SK-N-SH treated with all-trans-retinoic acid at 6 μM for 48 hours (cell line): ENCODE measurements around the gene GOLPH3.

Experiments
- ATAC-seq: fragments of 200-7000 bp; cut with Tn5 transposase; 3 replicates; pipeline ENCODE4 v1.9.1; 2020; ENCODE audit warnings: mild to moderate bottlenecking, moderate library complexity
- ARNTL ChIP-seq: fragments of 450-650 bp; formaldehyde crosslinking; IDR thresholded peaks from 2 replicates; pipeline ENCODE4 v1.5.0; 2020; ENCODE audit warnings: low read depth, mild to moderate bottlenecking, moderate library complexity, borderline replicate concordance
- BACH2 ChIP-seq: fragments of 250-450 bp; sonication (Bioruptor Pico); IDR thresholded peaks from 2 replicates; pipeline ENCODE4 v1.9.0; 2021; ENCODE audit warnings: mild to moderate bottlenecking, borderline replicate concordance
- CREB5 ChIP-seq: fragments of 250-450 bp; sonication (Bioruptor Pico); IDR thresholded peaks from 2 replicates; pipeline ENCODE4 v1.5.1; 2020; ENCODE audit warnings: low read depth, mild to moderate bottlenecking, moderate library complexity
- CSRNP3 ChIP-seq: fragments of 250-450 bp; sonication (Bioruptor Pico); IDR thresholded peaks from 2 replicates; pipeline ENCODE4 v1.5.1; 2021; ENCODE audit warnings: mild to moderate bottlenecking, moderate library complexity
- ESRRG ChIP-seq: fragments of 250-450 bp; sonication (Bioruptor Pico); IDR thresholded peaks from 2 replicates; pipeline ENCODE4 v1.6.1; 2021; ENCODE audit warnings: mild to moderate bottlenecking
- GLIS3 ChIP-seq: fragments of 250-450 bp; sonication (Bioruptor Pico); IDR thresholded peaks from 2 replicates; pipeline ENCODE4 v1.5.0; 2020; ENCODE audit warnings: mild to moderate bottlenecking, moderate library complexity
- ISL1 ChIP-seq: fragments of 250-450 bp; sonication (Bioruptor Pico); IDR thresholded peaks from 2 replicates; pipeline ENCODE4 v2.1.2; 2022; ENCODE audit warnings: mild to moderate bottlenecking, moderate library complexity
- OSR1 ChIP-seq: fragments of 250-450 bp; sonication (Bioruptor Pico); IDR thresholded peaks from 2 replicates; pipeline ENCODE4 v1.8.0; 2022; ENCODE audit warnings: moderate library complexity, mild to moderate bottlenecking, inconsistent platforms
- PATZ1 ChIP-seq: fragments of 250-450 bp; sonication (Bioruptor Pico); IDR thresholded peaks from 2 replicates; pipeline ENCODE4 v1.8.0; 2020; ENCODE audit warnings: mild to moderate bottlenecking, moderate library complexity, borderline replicate concordance
- PPARA ChIP-seq: fragments of 250-450 bp; sonication (Bioruptor Pico); IDR thresholded peaks from 2 replicates; pipeline ENCODE4 v1.5.0; 2020; ENCODE audit warnings: mild to moderate bottlenecking, borderline replicate concordance
- SNAI2 ChIP-seq: fragments of 250-450 bp; sonication (Bioruptor Pico); IDR thresholded peaks from 2 replicates; pipeline ENCODE4 v1.5.0; 2020; ENCODE audit warnings: mild to moderate bottlenecking, moderate library complexity
- TCF4 ChIP-seq: fragments of 250-450 bp; sonication (Bioruptor Pico); IDR thresholded peaks from 2 replicates; pipeline ENCODE4 v1.8.0; 2021; ENCODE audit warnings: mild to moderate bottlenecking, moderate library complexity, borderline replicate concordance
- ZC3H10 ChIP-seq: fragments of 250-450 bp; sonication (Bioruptor Pico); IDR thresholded peaks from 2 replicates; pipeline ENCODE4 v1.5.1; 2021; ENCODE audit warnings: mild to moderate bottlenecking, moderate library complexity
- ZFP3 ChIP-seq: fragments of 250-450 bp; sonication (Bioruptor Pico); IDR thresholded peaks from 2 replicates; pipeline ENCODE4 v1.5.0; 2020; ENCODE audit warnings: mild to moderate bottlenecking, moderate library complexity
- ZNF70 ChIP-seq: fragments of 450-650 bp; formaldehyde crosslinking; IDR thresholded peaks from 2 replicates; pipeline ENCODE4 v1.5.0; 2020; ENCODE audit warnings: mild to moderate bottlenecking, moderate library complexity
- ZNF8 ChIP-seq: fragments of 450-650 bp; formaldehyde crosslinking; IDR thresholded peaks from 2 replicates; pipeline ENCODE4 v1.5.0; 2020; ENCODE audit warnings: mild to moderate bottlenecking, moderate library complexity

The GOLPH3 gene

GRCh38 chr5:32174011-32174870 is at the start of gene GOLPH3:
GOLPH3 (minus strand) TSS chr5:32174319; CDS start chr5:32174034, 285 bp downstream.
- TF ChIP-seq ARNTL (CRISPR knock-in tag) (no peak), PATZ1 (no peak), ISL1 (CRISPR knock-in tag) (no peak), ZFP3 (CRISPR knock-in tag) (0 out of 2 replicates have a peak, but pooled peaks have one; percentile 12), PPARA (CRISPR knock-in tag) (no peak), ZNF70 (0 out of 2 replicates have a peak, but pooled peaks have one; percentile 6), TCF4 (CRISPR knock-in tag) (no peak), CREB5 (no peak), GLIS3 (CRISPR knock-in tag) (0 out of 2 replicates have a peak, but pooled peaks have one; percentile 19)
- TF ChIP-seq, all 23 proteins: peak for 3
- ATAC-seq, result peak; percentile 92

DNA sequence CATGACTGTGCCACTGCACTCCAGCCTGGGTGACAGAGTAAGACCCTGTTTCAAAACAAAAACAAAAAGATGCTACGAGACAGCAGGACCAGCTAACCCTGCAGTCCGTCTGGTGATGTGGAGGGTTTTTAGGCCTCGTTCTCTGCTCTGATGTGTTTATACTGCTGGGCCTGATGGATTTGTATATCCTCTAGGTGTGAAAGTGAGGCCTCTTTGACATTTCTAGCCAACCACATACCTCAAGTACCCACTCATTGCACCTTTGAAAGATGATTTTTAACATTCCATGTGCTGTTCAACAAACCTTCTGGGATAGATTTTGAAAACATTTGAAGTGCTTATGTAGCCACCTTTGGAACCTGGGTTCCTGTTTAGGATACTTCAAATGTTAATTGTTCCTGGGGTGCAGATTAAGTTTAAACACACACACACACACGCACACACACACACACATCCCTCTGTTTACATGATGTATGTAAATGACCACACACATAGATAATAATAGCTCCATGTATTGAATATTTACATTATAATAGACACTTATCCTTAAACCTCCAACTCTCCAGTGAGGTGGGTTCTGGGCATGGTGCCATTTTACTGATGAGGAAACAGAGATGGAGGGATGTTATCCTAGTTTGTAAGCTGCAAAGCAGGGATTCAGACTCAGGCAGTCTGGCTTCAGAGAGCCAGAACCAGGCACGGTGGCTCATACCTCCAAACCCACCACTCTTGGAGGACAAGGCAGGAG is 48.8 kb upstream of the GOLPH3 start:
- no peak for ATAC-seq

More for the DNA sequence above, 48.8 kb upstream of the GOLPH3 start:
- no peak for TF ChIP-seq ZC3H10
- TF ChIP-seq TCF4 (CRISPR knock-in tag), result no peak
- no peak for TF ChIP-seq CREB5
- no peak for TF ChIP-seq CSRNP3 (CRISPR knock-in tag)
- TF ChIP-seq ESRRG (CRISPR knock-in tag), result no peak
- no peak for TF ChIP-seq ZNF70
- TF ChIP-seq BACH2 (CRISPR knock-in tag), result no peak
- TF ChIP-seq PATZ1, result no peak
- no peak for TF ChIP-seq SNAI2 (CRISPR knock-in tag)
- TF ChIP-seq ISL1 (CRISPR knock-in tag), result no peak
- TF ChIP-seq ZNF8, result no peak
- TF ChIP-seq OSR1 (CRISPR knock-in tag), result no peak
